NCI-H2107 (cell line): ENCODE measurements around the gene TEX35.

Source experiments
- DNase-seq: peaks from one replicate; lab custom pipeline; 2025; lab: John Stamatoyannopoulos, UW

TEX35 gene

GRCh38 chr1:178518894-178519293 lies 6.0 kb downstream of the TEX35 start:
- DNase-seq: no peak

GRCh38 chr1:178520803-178521202 lies 7.9 kb downstream of the TEX35 start:
- DNase-seq: no peak

- DNase-seq: no peak
Observed at GRCh38 chr1:178521241-178521640, 8.3 kb downstream of the TEX35 start.

GRCh38 chr1:178527117-178527516 lies 14.2 kb downstream of the TEX35 start:
- no peak for DNase-seq

- no peak for DNase-seq
Observed at GRCh38 chr1:178528228-178528952, 15.5 kb downstream of the TEX35 start.

- no peak for DNase-seq
Observed at GRCh38 chr1:178528953-178529335, 16.0 kb downstream of the TEX35 start.

GRCh38 chr1:178529364-178530036 lies 16.6 kb downstream of the TEX35 start:
- DNase-seq: no peak

- no peak for DNase-seq
Observed at GRCh38 chr1:178530037-178530402, 17.1 kb downstream of the TEX35 start.

GRCh38 chr1:178530502-178530901 lies 17.6 kb downstream of the TEX35 start:
- DNase-seq: no peak

- DNase-seq: no peak
Observed at GRCh38 chr1:178531887-178532286, 19.0 kb downstream of the TEX35 start.

- peak; percentile 63 for DNase-seq
Observed at GRCh38 chr1:178532392-178532791, 19.5 kb downstream of the TEX35 start.

GRCh38 chr1:178533121-178533946 lies 20.4 kb downstream of the TEX35 start:
- DNase-seq: no peak

- DNase-seq: no peak
Observed at GRCh38 chr1:178534137-178534868, 21.4 kb downstream of the TEX35 start.

- DNase-seq: no peak
Observed at GRCh38 chr1:178536329-178536728, 23.4 kb downstream of the TEX35 start.

GRCh38 chr1:178536844-178537371 lies 24.0 kb downstream of the TEX35 start:
- DNase-seq: no peak

GRCh38 chr1:178537382-178538090 lies 24.6 kb downstream of the TEX35 start:
- DNase-seq: no peak

GRCh38 chr1:178538192-178538916 lies 25.4 kb downstream of the TEX35 start:
- no peak for DNase-seq

GRCh38 chr1:178539291-178539690 lies 26.4 kb downstream of the TEX35 start:
- DNase-seq: no peak

GRCh38 chr1:178540204-178540603 lies 27.3 kb downstream of the TEX35 start:
- DNase-seq: no peak

- no peak for DNase-seq
Observed at GRCh38 chr1:178540646-178541045, 27.7 kb downstream of the TEX35 start.

- DNase-seq: no peak
Observed at GRCh38 chr1:178541379-178541778, 28.5 kb downstream of the TEX35 start.
